ENCODE measurements around the gene MAPK8IP1. TPM values are rescaled to one million over a fixed set of nuclear protein-coding genes. Genes with fewer than 3 reads are reported as not detected.

MAPK8IP1 gene
- total RNA-seq, 1 donor from 2014 or later = 13.2 TPM

GRCh38 chr11:45857961-45858474 is 27.4 kb upstream of the MAPK8IP1 start:
- H3K27me3 ChIP-seq (ENCODE audit: control insufficient read depth, insufficient read depth, low read length) = no peaks in the 10 kb centered on the region
- no peak overlapping the region for H3K4me3 ChIP-seq (ENCODE audit: low read depth, low read length)
- H3K36me3 ChIP-seq (ENCODE audit: control insufficient read depth, insufficient read depth, low read length) = peaks cover 2% of the 10 kb centered on the region
- TF ChIP-seq CTCF (IDR thresholded peaks at IDR 0.05; ENCODE audit: insufficient read depth, low read length, poor library complexity, severe bottlenecking) = no peak
- peak; percentile 82 for DNase-seq (ENCODE audit: low read depth)

GRCh38 chr11:45858751-45859398 is 26.6 kb upstream of the MAPK8IP1 start:
- TF ChIP-seq CTCF (IDR thresholded peaks at IDR 0.05; ENCODE audit: insufficient read depth, low read length, poor library complexity, severe bottlenecking) = no peak
- no peak overlapping the region for H3K4me3 ChIP-seq (ENCODE audit: low read depth, low read length)
- no peaks in the 10 kb centered on the region for H3K27me3 ChIP-seq (ENCODE audit: control insufficient read depth, insufficient read depth, low read length)
- no peak for DNase-seq (ENCODE audit: low read depth)
- H3K36me3 ChIP-seq (ENCODE audit: control insufficient read depth, insufficient read depth, low read length) = peaks cover 2% of the 10 kb centered on the region

- DNase-seq (ENCODE audit: low read depth) = no peak
- Histone ChIP-seq H3K36me3 (ENCODE audit: control insufficient read depth, insufficient read depth, low read length) (peaks cover 2% of the 10 kb centered on the region), H3K4me3 (ENCODE audit: low read depth, low read length) (no peak overlapping the region), H3K27me3 (ENCODE audit: control insufficient read depth, insufficient read depth, low read length) (no peaks in the 10 kb centered on the region)
- no peak for TF ChIP-seq CTCF (IDR thresholded peaks at IDR 0.05; ENCODE audit: insufficient read depth, low read length, poor library complexity, severe bottlenecking)
These were observed 25.8 kb upstream of the MAPK8IP1 start for GRCh38 chr11:45859661-45860140.

GRCh38 chr11:45860348-45860747 is 25.1 kb upstream of the MAPK8IP1 start:
- H3K4me3 ChIP-seq (ENCODE audit: low read depth, low read length) = no peak overlapping the region
- DNase-seq (ENCODE audit: low read depth) = no peak
- no peaks in the 10 kb centered on the region for H3K27me3 ChIP-seq (ENCODE audit: control insufficient read depth, insufficient read depth, low read length)
- peaks cover 2% of the 10 kb centered on the region for H3K36me3 ChIP-seq (ENCODE audit: control insufficient read depth, insufficient read depth, low read length)
- no peak for TF ChIP-seq CTCF (IDR thresholded peaks at IDR 0.05; ENCODE audit: insufficient read depth, low read length, poor library complexity, severe bottlenecking)

GRCh38 chr11:45860764-45861510 is 24.5 kb upstream of the MAPK8IP1 start:
- DNase-seq (ENCODE audit: low read depth) = no peak
- peaks cover 2% of the 10 kb centered on the region for H3K36me3 ChIP-seq (ENCODE audit: control insufficient read depth, insufficient read depth, low read length)
- no peaks in the 10 kb centered on the region for H3K27me3 ChIP-seq (ENCODE audit: control insufficient read depth, insufficient read depth, low read length)
- H3K4me3 ChIP-seq (ENCODE audit: low read depth, low read length) = no peak overlapping the region
- TF ChIP-seq CTCF (IDR thresholded peaks at IDR 0.05; ENCODE audit: insufficient read depth, low read length, poor library complexity, severe bottlenecking) = no peak
